Measurements from ENCODE around the gene TOMM70.

- no peak for TF ChIP-seq PAX5 (IDR thresholded peaks at IDR 0.05; ENCODE audit: insufficient read depth, low read length, severe bottlenecking)
- TF ChIP-seq TAF1 (IDR thresholded peaks at IDR 0.05; ENCODE audit: low read depth, low read length): no peak
- TF ChIP-seq POLR2A (IDR thresholded peaks at IDR 0.05; ENCODE audit: low read depth, low read length): no peak
- no peak for TF ChIP-seq POLR2AphosphoS5 (IDR thresholded peaks at IDR 0.05; ENCODE audit: low read depth, low read length)
- TF ChIP-seq SPI1 (IDR thresholded peaks at IDR 0.05; ENCODE audit: low read depth, low read length): no peak
Measured at GRCh38 chr3:100440895-100441294, 40.0 kb upstream of the TOMM70 start.

All from GM12891 (cell line).